AG09309 (cell line): Measurements from ENCODE around the gene DCLK2.

Experiments
- DNase-seq: peaks from one replicate; pipeline ENCODE4 v3.0.0-alpha.2; 2010; ENCODE audit warnings: low read depth
- H3K4me3 ChIP-seq: 2 replicates; pipeline ENCODE4 v1.5.1; 2011; ENCODE audit warnings: mild to moderate bottlenecking, low read depth, low read length, moderate library complexity; ENCODE audit not compliant: control insufficient read depth
- CTCF ChIP-seq: IDR thresholded peaks from 2 replicates; pipeline ENCODE4 v1.5.1; 2011; ENCODE audit warnings: mild to moderate bottlenecking, low read depth, low read length, inconsistent platforms; ENCODE audit not compliant: insufficient read depth, control insufficient read depth; ENCODE audit errors: missing control alignments

The DCLK2 gene

GRCh38 chr4:150078041-150078578 lies at the start of gene DCLK2:
DCLK2 (plus strand) TSS chr4:150078445; CDS start chr4:150079028, 583 bp downstream.
- TF ChIP-seq CTCF, result no peak
- peak within 1 kb of the TSS; percentile 77 for H3K4me3 ChIP-seq
- DNase-seq, result peak; percentile 62

- H3K4me3 ChIP-seq, result no peak overlapping the region
- no peak for TF ChIP-seq CTCF
- DNase-seq, result no peak
These were observed 45.7 kb upstream of the DCLK2 start for GRCh38 chr4:150032541-150032940.

- H3K4me3 ChIP-seq, result no peak overlapping the region
- no peak for TF ChIP-seq CTCF
- DNase-seq, result no peak
These were observed 45.2 kb upstream of the DCLK2 start for GRCh38 chr4:150033081-150033480.

GRCh38 chr4:150033901-150034300 lies 44.3 kb upstream of the DCLK2 start:
- TF ChIP-seq CTCF, result no peak
- no peak overlapping the region for H3K4me3 ChIP-seq
- DNase-seq, result no peak

- no peak for TF ChIP-seq CTCF
These were observed 40.9 kb upstream of the DCLK2 start for GRCh38 chr4:150037251-150037856.

GRCh38 chr4:150038335-150039076 lies 39.7 kb upstream of the DCLK2 start:
- TF ChIP-seq CTCF, result no peak
- DNase-seq, result no peak
- H3K4me3 ChIP-seq, result no peak overlapping the region

More at GRCh38 chr4:150037251-150037856, 40.9 kb upstream of the DCLK2 start:
- no peak for DNase-seq
- no peak overlapping the region for H3K4me3 ChIP-seq
